HG02759 (cell line): Measurements from ENCODE around the gene ACTA1.
"Not testable (repeated sequence)": the region's sequence is repeated elsewhere in the genome, so short reads cannot be mapped to it uniquely, and the experiment has no call there.

ENCODE experiments used
- ATAC-seq: cut with Tn5 transposase; IDR thresholded peaks from one replicate; pipeline ENCODE4 v1.9.1; 2021; ENCODE audit warnings: mild to moderate bottlenecking, moderate library complexity; ENCODE audit not compliant: unreplicated experiment

Gene ACTA1

GRCh38 chr1:229410370-229410691 lies 23.6 kb downstream of the ACTA1 start:
- no peak for ATAC-seq

- no peak for ATAC-seq
Measured at GRCh38 chr1:229409616-229410369, 24.1 kb downstream of the ACTA1 start.

- no peak for ATAC-seq
Measured at GRCh38 chr1:229408458-229409037, 25.3 kb downstream of the ACTA1 start.

- no peak for ATAC-seq
Measured at GRCh38 chr1:229407206-229408026, 26.5 kb downstream of the ACTA1 start.

- no peak for ATAC-seq
Measured at GRCh38 chr1:229406798-229407197, 27.1 kb downstream of the ACTA1 start.

GRCh38 chr1:229403573-229403972 lies 30.3 kb downstream of the ACTA1 start:
- ATAC-seq: no peak

GRCh38 chr1:229402993-229403392 lies 30.9 kb downstream of the ACTA1 start:
- no peak for ATAC-seq

GRCh38 chr1:229402329-229402728 lies 31.6 kb downstream of the ACTA1 start:
- ATAC-seq: not testable (repeated sequence)

GRCh38 chr1:229397762-229398161 lies 36.1 kb downstream of the ACTA1 start:
- no peak for ATAC-seq

- no peak for ATAC-seq
Measured at GRCh38 chr1:229396585-229397206, 37.2 kb downstream of the ACTA1 start.

- ATAC-seq: not testable (repeated sequence)
Measured at GRCh38 chr1:229394517-229394916, 39.4 kb downstream of the ACTA1 start.

GRCh38 chr1:229392936-229393335 lies 41.0 kb downstream of the ACTA1 start:
- ATAC-seq: no peak

- ATAC-seq: no peak
Measured at GRCh38 chr1:229390130-229390529, 43.8 kb downstream of the ACTA1 start.

- ATAC-seq: no peak
Measured at GRCh38 chr1:229388897-229389580, 44.9 kb downstream of the ACTA1 start.

- no peak for ATAC-seq
Measured at GRCh38 chr1:229385853-229386456, 47.9 kb downstream of the ACTA1 start.

GRCh38 chr1:229384822-229385221 lies 49.1 kb downstream of the ACTA1 start:
- no peak for ATAC-seq

- no peak for ATAC-seq
Measured at GRCh38 chr1:229383961-229384360, 49.9 kb downstream of the ACTA1 start.

- no peak for ATAC-seq
Measured at GRCh38 chr1:229383188-229383587, 50.7 kb downstream of the ACTA1 start.
